GM15510 (cell line): Measurements from ENCODE around the gene SERINC5.

Experiments
- POLR2A ChIP-seq: IDR thresholded peaks from 3 replicates; pipeline ENCODE4 v1.6.1; 2011; ENCODE audit warnings: borderline replicate concordance; ENCODE audit not compliant: insufficient read length; ENCODE audit errors: extremely low read depth

SERINC5 gene

GRCh38 chr5:80219391-80219790, 36.5 kb downstream of the SERINC5 start:
- no peak for TF ChIP-seq POLR2A

GRCh38 chr5:80217667-80218066, 38.2 kb downstream of the SERINC5 start:
- TF ChIP-seq POLR2A: no peak

GRCh38 chr5:80216753-80217596, 38.9 kb downstream of the SERINC5 start:
- TF ChIP-seq POLR2A: no peak

GRCh38 chr5:80216096-80216495, 39.8 kb downstream of the SERINC5 start:
- TF ChIP-seq POLR2A: no peak

GRCh38 chr5:80215523-80215922, 40.3 kb downstream of the SERINC5 start:
- no peak for TF ChIP-seq POLR2A

GRCh38 chr5:80213466-80213865, 42.4 kb downstream of the SERINC5 start:
- TF ChIP-seq POLR2A: no peak

GRCh38 chr5:80212171-80212667, 43.6 kb downstream of the SERINC5 start:
- TF ChIP-seq POLR2A: no peak

- TF ChIP-seq POLR2A: no peak
Measured at GRCh38 chr5:80211327-80211726, 44.5 kb downstream of the SERINC5 start.

- TF ChIP-seq POLR2A: no peak
Measured at GRCh38 chr5:80210014-80210413, 45.8 kb downstream of the SERINC5 start.

- TF ChIP-seq POLR2A: no peak
Measured at GRCh38 chr5:80208381-80208780, 47.5 kb downstream of the SERINC5 start.

GRCh38 chr5:80207832-80208231, 48.0 kb downstream of the SERINC5 start:
- no peak for TF ChIP-seq POLR2A

- no peak for TF ChIP-seq POLR2A
Measured at GRCh38 chr5:80206282-80206681, 49.6 kb downstream of the SERINC5 start.

- TF ChIP-seq POLR2A: no peak
Measured at GRCh38 chr5:80205846-80206245, 50.0 kb downstream of the SERINC5 start.

- no peak for TF ChIP-seq POLR2A
Measured at GRCh38 chr5:80204808-80205614, 50.8 kb downstream of the SERINC5 start.

GRCh38 chr5:80198920-80199319, 56.9 kb downstream of the SERINC5 start:
- TF ChIP-seq POLR2A: no peak
